Central memory CD8-positive, alpha-beta T cell (primary cell): Measurements from ENCODE around the gene CHST11.
"Not testable (repeated sequence)": the region's sequence is repeated elsewhere in the genome, so short reads cannot be mapped to it uniquely, and the experiment has no call there.

ENCODE experiments used
- ATAC-seq: fragments of 150-1000 bp; cut with Tn5 transposase; replicated peaks from 2 replicates; pipeline ENCODE4 v1.10.0; 2022; ENCODE audit warnings: mild to moderate bottlenecking, moderate FRiP score, moderate number of reproducible peaks; ENCODE audit not compliant: poor library complexity, severe bottlenecking; ENCODE audit errors: extremely low read depth
- DNase-seq, 2 donors: peaks; one replicate each; pipeline ENCODE4 v3.0.0; 2021; ENCODE audit warnings: low spot score in 2 of 2
- H3K27ac Mint-ChIP-seq: one replicate; pipeline ENCODE4 v1.8.0; 2022; ENCODE audit warnings: low read depth, mild to moderate bottlenecking, moderate library complexity, mixed read lengths
- H3K27me3 Mint-ChIP-seq: one replicate; pipeline ENCODE4 v1.8.0; 2022; ENCODE audit warnings: mixed read lengths
- H3K36me3 Mint-ChIP-seq: one replicate; pipeline ENCODE4 v1.8.0; 2022; ENCODE audit warnings: mild to moderate bottlenecking, moderate library complexity, mixed read lengths; ENCODE audit not compliant: insufficient read depth
- H3K4me1 Mint-ChIP-seq: one replicate; pipeline ENCODE4 v1.8.0; 2022; ENCODE audit warnings: mixed read lengths
- H3K4me3 Mint-ChIP-seq: one replicate; pipeline ENCODE4 v1.8.0; 2022; ENCODE audit warnings: mild to moderate bottlenecking, moderate library complexity, mixed read lengths
- H3K9me3 Mint-ChIP-seq: one replicate; pipeline ENCODE4 v1.8.0; 2022; ENCODE audit warnings: mixed read lengths

The CHST11 gene

GRCh38 chr12:104519190-104520019 is 62.7 kb downstream of the CHST11 start:
- Mint-ChIP-seq H3K36me3 (peaks cover 3% of the 10 kb centered on the region), H3K27me3 (no peaks in the 10 kb centered on the region), H3K4me1 (peaks cover 89% of the 10 kb centered on the region), H3K4me3 (peak overlapping the region; percentile 50), H3K27ac (peak overlapping the region; percentile 87), H3K9me3 (no peaks in the 10 kb centered on the region)
- ATAC-seq = peak; percentile 99
- DNase-seq = peak; percentile 43 to 67

GRCh38 chr12:104520242-104520900 is 63.6 kb downstream of the CHST11 start:
- Mint-ChIP-seq H3K4me3 (no peak overlapping the region), H3K9me3 (no peaks in the 10 kb centered on the region), H3K36me3 (peaks cover 4% of the 10 kb centered on the region), H3K4me1 (peaks cover 86% of the 10 kb centered on the region), H3K27me3 (no peaks in the 10 kb centered on the region), H3K27ac (no peak overlapping the region)
- DNase-seq (no peak), ATAC-seq (no peak)

GRCh38 chr12:104521731-104522130 is 65.0 kb downstream of the CHST11 start:
- H3K27ac Mint-ChIP-seq = no peak overlapping the region
- DNase-seq = no peak
- H3K4me3 Mint-ChIP-seq = no peak overlapping the region

GRCh38 chr12:104522985-104523722 is 66.4 kb downstream of the CHST11 start:
- H3K27ac Mint-ChIP-seq = peak overlapping the region; percentile 23

More at GRCh38 chr12:104521731-104522130, 65.0 kb downstream of the CHST11 start:
- Mint-ChIP-seq H3K4me1 (peaks cover 83% of the 10 kb centered on the region), H3K9me3 (no peaks in the 10 kb centered on the region), H3K36me3 (peaks cover 4% of the 10 kb centered on the region), H3K27me3 (no peaks in the 10 kb centered on the region)
- no peak for ATAC-seq

GRCh38 chr12:104524034-104524832 is 67.5 kb downstream of the CHST11 start:
- Mint-ChIP-seq H3K27me3 (no peaks in the 10 kb centered on the region), H3K9me3 (no peaks in the 10 kb centered on the region), H3K4me3 (no peak overlapping the region), H3K4me1 (peaks cover 81% of the 10 kb centered on the region), H3K36me3 (peaks cover 8% of the 10 kb centered on the region), H3K27ac (no peak overlapping the region)
- DNase-seq = no peak
- no peak for ATAC-seq

More at GRCh38 chr12:104522985-104523722, 66.4 kb downstream of the CHST11 start:
- no peak for DNase-seq
- H3K27me3 Mint-ChIP-seq = no peaks in the 10 kb centered on the region
- ATAC-seq = no peak
- peaks cover 83% of the 10 kb centered on the region for H3K4me1 Mint-ChIP-seq
- H3K36me3 Mint-ChIP-seq = peaks cover 7% of the 10 kb centered on the region
- no peak overlapping the region for H3K4me3 Mint-ChIP-seq
- H3K9me3 Mint-ChIP-seq = no peaks in the 10 kb centered on the region

- H3K4me1 Mint-ChIP-seq = peaks cover 85% of the 10 kb centered on the region
- DNase-seq (no peak), ATAC-seq (no peak)
- no peaks in the 10 kb centered on the region for H3K9me3 Mint-ChIP-seq
- no peaks in the 10 kb centered on the region for H3K27me3 Mint-ChIP-seq
- H3K4me3 Mint-ChIP-seq = no peak overlapping the region
- no peak overlapping the region for H3K27ac Mint-ChIP-seq
- peaks cover 8% of the 10 kb centered on the region for H3K36me3 Mint-ChIP-seq
Measured at GRCh38 chr12:104526320-104526719, 69.6 kb downstream of the CHST11 start.

- Mint-ChIP-seq H3K36me3 (peaks cover 8% of the 10 kb centered on the region), H3K27ac (no peak overlapping the region), H3K4me1 (peaks cover 85% of the 10 kb centered on the region), H3K9me3 (no peaks in the 10 kb centered on the region), H3K27me3 (no peaks in the 10 kb centered on the region), H3K4me3 (no peak overlapping the region)
- DNase-seq (no peak), ATAC-seq (no peak)
Measured at GRCh38 chr12:104526751-104527150, 70.0 kb downstream of the CHST11 start.

- not testable (repeated sequence) for H3K27ac Mint-ChIP-seq, ATAC-seq, H3K4me3 Mint-ChIP-seq, DNase-seq, H3K9me3 Mint-ChIP-seq, H3K27me3 Mint-ChIP-seq, H3K36me3 Mint-ChIP-seq
- H3K4me1 Mint-ChIP-seq = peaks cover 87% of the 10 kb centered on the region
Measured at GRCh38 chr12:104527653-104528052, 70.9 kb downstream of the CHST11 start.

GRCh38 chr12:104529130-104529874 is 72.6 kb downstream of the CHST11 start:
- Mint-ChIP-seq H3K4me1 (peaks cover 86% of the 10 kb centered on the region), H3K9me3 (no peaks in the 10 kb centered on the region), H3K36me3 (peaks cover 11% of the 10 kb centered on the region), H3K27me3 (no peaks in the 10 kb centered on the region), H3K4me3 (no peak overlapping the region), H3K27ac (no peak overlapping the region)
- DNase-seq = no peak
- ATAC-seq = no peak

- peak overlapping the region; percentile 71 for H3K27ac Mint-ChIP-seq
- no peaks in the 10 kb centered on the region for H3K27me3 Mint-ChIP-seq
- peaks cover 86% of the 10 kb centered on the region for H3K4me1 Mint-ChIP-seq
- H3K9me3 Mint-ChIP-seq = no peaks in the 10 kb centered on the region
- H3K36me3 Mint-ChIP-seq = peaks cover 13% of the 10 kb centered on the region
- H3K4me3 Mint-ChIP-seq = no peak overlapping the region
- ATAC-seq = no peak
- no peak for DNase-seq
Measured at GRCh38 chr12:104532636-104533035, 75.9 kb downstream of the CHST11 start.

- H3K27me3 Mint-ChIP-seq = no peaks in the 10 kb centered on the region
- ATAC-seq (no peak), DNase-seq (no peak)
- peak overlapping the region; percentile 71 for H3K27ac Mint-ChIP-seq
- H3K9me3 Mint-ChIP-seq = no peaks in the 10 kb centered on the region
- H3K4me1 Mint-ChIP-seq = peaks cover 87% of the 10 kb centered on the region
- peaks cover 10% of the 10 kb centered on the region for H3K36me3 Mint-ChIP-seq
- H3K4me3 Mint-ChIP-seq = no peak overlapping the region
Measured at GRCh38 chr12:104533134-104533533, 76.4 kb downstream of the CHST11 start.
